Gastroesophageal sphincter (tissue), 4 donors: ENCODE measurements around the gene EIF3J. TPM values are rescaled to one million over a fixed set of nuclear protein-coding genes. Genes with fewer than 3 reads are reported as not detected.

ENCODE experiments used
- ATAC-seq: fragments of 150-250 bp; one replicate; pipeline ENCODE4 v1.9.1; 2016; ENCODE audit warnings: mild to moderate bottlenecking, moderate library complexity
- H3K27ac ChIP-seq, 4 donors: fragments of 200-600 bp; sonication (generic) in 3 of 4; 1 replicate in 3 of 4; 2 replicates in 1 of 4; pipeline ENCODE4 v1.5.1; 2016 to 2019
- H3K27me3 ChIP-seq: fragments of 200-600 bp; sonication (generic); one replicate; pipeline ENCODE4 v1.5.1; 2019
- H3K36me3 ChIP-seq, 2 donors: fragments of 200-600 bp; sonication (generic); one replicate each; pipeline ENCODE4 v1.5.1; 2019; ENCODE audit warnings: control low read depth in 1 of 2
- H3K4me1 ChIP-seq, 3 donors: fragments of 200-600 bp; sonication (generic); 1 replicate in 2 of 3; 2 replicates in 1 of 3; pipeline ENCODE4 v1.5.1; 2016 to 2019; ENCODE audit warnings: control low read depth in 2 of 3
- H3K4me3 ChIP-seq, 2 donors: fragments of 200-600 bp; sonication (generic); one replicate each; pipeline ENCODE4 v1.5.1; 2019; ENCODE audit warnings: mild to moderate bottlenecking in 1 of 2, moderate library complexity in 1 of 2
- H3K9me3 ChIP-seq, 3 donors: fragments of 200-600 bp; sonication (generic); one replicate each; pipeline ENCODE4 v1.5.1; 2017 to 2019; ENCODE audit warnings: control low read depth in 2 of 3
- CTCF ChIP-seq, 4 experiments: fragments of 200-600 bp in 2 of 4; fragments of 450-650 bp in 2 of 4; sonication (generic) in 1 of 4; IDR thresholded peaks; one replicate each; pipeline ENCODE4 v1.5.1; 2017 to 2019; ENCODE audit warnings: antibody characterized with exemption in 4 of 4, mild to moderate bottlenecking in 2 of 4, moderate library complexity in 2 of 4
- EP300 ChIP-seq: sonication (generic); formaldehyde crosslinking; IDR thresholded peaks from one replicate; pipeline ENCODE4 v1.6.1; 2017; ENCODE audit warnings: antibody characterized with exemption, mild to moderate bottlenecking
- POLR2A ChIP-seq, 2 donors: fragments of 450-650 bp; IDR thresholded peaks; one replicate each; pipeline ENCODE4 v1.6.1; 2017; ENCODE audit warnings: antibody characterized with exemption in 2 of 2, mild to moderate bottlenecking in 2 of 2, moderate library complexity in 1 of 2
- POLR2AphosphoS5 ChIP-seq: sonication (generic); formaldehyde crosslinking; IDR thresholded peaks from one replicate; pipeline ENCODE4 v1.6.1; 2017; ENCODE audit warnings: antibody characterized with exemption
- WGBS, 2 donors: methylation state at CpG; one replicate each; pipeline ENCODE4 v1.1.5; 2018; ENCODE audit warnings: low coverage in 1 of 2; 5-methylcytosine and 5-hydroxymethylcytosine counted together
- total RNA-seq, 4 donors: library from RNA; depleted of rRNA; stranded (reverse); fragments of >200 nt; gene quantifications; one replicate each; pipeline ENCODE4 v1.1.0, GENCODE V29; 2016

Gene EIF3J
- total RNA-seq, 4 donors from 2014 or later = 57.0 to 60.6 (median 57.0) TPM

GRCh38 chr15:44574734-44575133, 37.8 kb downstream of the EIF3J start:
- Histone ChIP-seq H3K9me3 (no peaks in the 10 kb centered on the region), H3K4me3 (no peak overlapping the region), H3K36me3 (peaks cover 0 to 47% of the 10 kb centered on the region in 2 donors), H3K4me1 (no peaks in the 10 kb centered on the region), H3K27me3 (no peaks in the 10 kb centered on the region), H3K27ac (no peak overlapping the region)
- WGBS, 2 donors = 67 to 70% methylated on average over 1 of the region's 1 CpG
- no peak for TF ChIP-seq EP300
- no peak for TF ChIP-seq POLR2A (IDR thresholded peaks at IDR 0.05)
- no peak for TF ChIP-seq CTCF (IDR thresholded peaks at IDR 0.05)
- no peak for TF ChIP-seq POLR2AphosphoS5
- ATAC-seq = no peak

- Histone ChIP-seq H3K27me3 (no peaks in the 10 kb centered on the region), H3K4me1 (no peaks in the 10 kb centered on the region), H3K9me3 (no peaks in the 10 kb centered on the region), H3K4me3 (no peak overlapping the region), H3K36me3 (peaks cover 0 to 53% of the 10 kb centered on the region in 2 donors), H3K27ac (no peak overlapping the region)
- ATAC-seq = no peak
- no peak for TF ChIP-seq POLR2AphosphoS5
- no peak for TF ChIP-seq EP300
- TF ChIP-seq POLR2A (IDR thresholded peaks at IDR 0.05) = no peak
- TF ChIP-seq CTCF (IDR thresholded peaks at IDR 0.05) = no peak
- WGBS, 2 donors = 83 to 94% methylated on average over 2 of the region's 2 CpGs
Measured at GRCh38 chr15:44580105-44580504, 43.2 kb downstream of the EIF3J start.

- H3K4me1 ChIP-seq = no peaks in the 10 kb centered on the region
- no peaks in the 10 kb centered on the region for H3K27me3 ChIP-seq
- TF ChIP-seq CTCF (IDR thresholded peaks at IDR 0.05) (peak in 2 of 4 experiments; percentile 8 to 27), EP300 (no peak)
- no peak overlapping the region for H3K27ac ChIP-seq
- no peaks in the 10 kb centered on the region for H3K9me3 ChIP-seq
- WGBS, 2 donors = 79% methylated on average over 4 of the region's 5 CpGs; no CpG with 5 or more reads in 1 of the 2 donors
- H3K36me3 ChIP-seq = peaks cover 0 to 93% of the 10 kb centered on the region in 2 donors
- H3K4me3 ChIP-seq = no peak overlapping the region
- ATAC-seq = no peak
Measured at GRCh38 chr15:44584162-44584749, 47.3 kb downstream of the EIF3J start.

GRCh38 chr15:44585633-44586032, 48.7 kb downstream of the EIF3J start:
- TF ChIP-seq CTCF (IDR thresholded peaks at IDR 0.05) (no peak), POLR2A (IDR thresholded peaks at IDR 0.05) (no peak), POLR2AphosphoS5 (no peak), EP300 (no peak)
- no peak overlapping the region for H3K27ac ChIP-seq
- no peaks in the 10 kb centered on the region for H3K27me3 ChIP-seq
- no peak for ATAC-seq
- 71 to 90% methylated on average over 2 of the region's 2 CpGs for WGBS, 2 donors
- peaks cover 0 to 97% of the 10 kb centered on the region in 2 donors for H3K36me3 ChIP-seq
- H3K9me3 ChIP-seq = no peaks in the 10 kb centered on the region
- H3K4me1 ChIP-seq = no peaks in the 10 kb centered on the region
- H3K4me3 ChIP-seq = no peak overlapping the region

- ATAC-seq = no peak
Measured at GRCh38 chr15:44588541-44588940, 51.6 kb downstream of the EIF3J start.

More at GRCh38 chr15:44588541-44588940, 51.6 kb downstream of the EIF3J start:
- TF ChIP-seq EP300 (no peak), POLR2A (IDR thresholded peaks at IDR 0.05) (no peak)
- no peak overlapping the region for H3K4me3 ChIP-seq
- H3K27ac ChIP-seq = no peak overlapping the region
- no peaks in the 10 kb centered on the region for H3K9me3 ChIP-seq
- no peaks in the 10 kb centered on the region for H3K27me3 ChIP-seq
- peaks cover 0 to 99% of the 10 kb centered on the region in 2 donors for H3K36me3 ChIP-seq
- WGBS, 2 donors = 89 to 92% methylated on average over 5 of the region's 5 CpGs
- H3K4me1 ChIP-seq = no peaks in the 10 kb centered on the region
